Measurements from ENCODE around the gene MS4A13.
"Not testable (repeated sequence)": the region's sequence is repeated elsewhere in the genome, so short reads cannot be mapped to it uniquely, and the experiment has no call there.

MS4A13 gene

GRCh38 chr11:60515144-60515855, at the start of gene MS4A13:
TSS of gene MS4A13 (plus strand) at chr11:60515392. CDS start at chr11:60518084, 2,692 bp downstream.
- no peak for DNase-seq

GRCh38 chr11:60468829-60469228, 46.4 kb upstream of the MS4A13 start:
- DNase-seq = no peak

GRCh38 chr11:60469723-60470122, 45.5 kb upstream of the MS4A13 start:
- no peak for DNase-seq

- no peak for DNase-seq
Observed at GRCh38 chr11:60477035-60477445, 38.2 kb upstream of the MS4A13 start.

- DNase-seq = no peak
Observed at GRCh38 chr11:60482361-60482760, 32.8 kb upstream of the MS4A13 start.

GRCh38 chr11:60485987-60486386, 29.2 kb upstream of the MS4A13 start:
- no peak for DNase-seq

GRCh38 chr11:60492488-60493009, 22.6 kb upstream of the MS4A13 start, which contains the start of gene MS4A12:
TSS of gene MS4A12 (plus strand) at chr11:60492778. CDS start at chr11:60497319, 4,541 bp downstream.
- no peak for DNase-seq

GRCh38 chr11:60493454-60493853, 21.7 kb upstream of the MS4A13 start:
- DNase-seq = no peak

- DNase-seq = no peak
Observed at GRCh38 chr11:60498399-60498798, 16.8 kb upstream of the MS4A13 start.

- no peak for DNase-seq
Observed at GRCh38 chr11:60498853-60499252, 16.3 kb upstream of the MS4A13 start.

- no peak for DNase-seq
Observed at GRCh38 chr11:60500276-60500910, 14.8 kb upstream of the MS4A13 start.

- DNase-seq = no peak
Observed at GRCh38 chr11:60502221-60502775, 12.9 kb upstream of the MS4A13 start.

GRCh38 chr11:60504219-60504905, 10.8 kb upstream of the MS4A13 start:
- DNase-seq = no peak

- not testable (repeated sequence) for DNase-seq
Observed at GRCh38 chr11:60509609-60510008, 5.6 kb upstream of the MS4A13 start.

- DNase-seq = not testable (repeated sequence)
Observed at GRCh38 chr11:60510209-60510608, 5.0 kb upstream of the MS4A13 start.

- no peak for DNase-seq
Observed at GRCh38 chr11:60511393-60511792, 3.8 kb upstream of the MS4A13 start.

- no peak for DNase-seq
Observed at GRCh38 chr11:60512651-60513225, 2.5 kb upstream of the MS4A13 start.

- no peak for DNase-seq
Observed at GRCh38 chr11:60513496-60514460, 1.4 kb upstream of the MS4A13 start.

- DNase-seq = no peak
Observed at GRCh38 chr11:60528465-60528864, 13.3 kb downstream of the MS4A13 start.

GRCh38 chr11:60528934-60529333, 13.7 kb downstream of the MS4A13 start:
- DNase-seq = no peak

GRCh38 chr11:60530454-60531100, 15.4 kb downstream of the MS4A13 start:
- DNase-seq = no peak

All from NCI-H1105 (cell line).